ENCODE data around the gene NR4A2. TPM values are rescaled to one million over a fixed set of nuclear protein-coding genes. Genes with fewer than 3 reads are reported as not detected.

The NR4A2 gene
- total RNA-seq, 4 donors from 2014 or later: 0.83 to 15.9 (median 3.4) TPM

DNA sequence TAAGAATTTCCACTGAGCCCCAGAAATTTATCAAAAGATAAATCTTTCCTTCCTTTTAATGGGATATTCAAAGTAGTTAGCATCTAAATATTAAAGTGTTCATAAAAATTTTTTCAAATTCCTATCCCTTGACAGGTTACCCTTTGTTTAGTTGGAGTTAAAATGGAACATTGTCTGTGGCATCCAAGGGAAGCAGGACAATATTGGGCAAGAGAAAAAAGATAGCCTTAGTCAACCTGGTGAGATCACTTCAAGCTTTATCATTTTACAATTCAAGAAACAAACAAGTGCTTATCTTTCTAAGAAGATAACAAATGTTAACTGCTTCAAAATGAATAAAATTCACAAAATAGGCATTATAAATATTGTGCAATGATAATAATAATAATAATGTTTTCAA lies 21.7 kb downstream of the NR4A2 start:
- intact Hi-C loops (cut with DNase I; ENCODE audit: low total_unique reads): no loop called here

DNA sequence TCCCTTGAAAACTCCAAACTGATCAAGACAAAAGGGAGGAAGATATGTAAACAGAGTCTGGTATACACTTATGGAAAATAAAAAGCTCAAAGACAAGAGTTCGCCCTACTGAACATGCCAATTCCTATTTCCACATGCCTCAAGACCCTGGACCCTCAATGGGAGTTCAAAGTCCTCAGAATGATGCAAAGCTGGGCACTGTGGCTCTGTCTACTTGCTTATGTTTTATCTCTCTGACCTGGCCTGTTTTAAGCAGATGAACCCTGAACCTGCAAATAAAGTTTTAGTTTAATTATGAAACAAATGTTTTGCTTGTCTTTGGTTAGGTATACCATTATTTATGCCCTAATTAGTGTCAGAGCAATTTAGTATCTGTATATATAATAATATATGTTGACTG lies 22.6 kb downstream of the NR4A2 start:
- Histone ChIP-seq H3K9me3 (no peaks in the 10 kb centered on the region), H3K27ac (no peak overlapping the region), H3K4me3 (no peak overlapping the region), H3K27me3 (peaks cover 0 to 4% of the 10 kb centered on the region in 2 donors), H3K4me1 (no peaks in the 10 kb centered on the region), H3K36me3 (no peaks in the 10 kb centered on the region)
- no peak for TF ChIP-seq POLR2A (IDR thresholded peaks at IDR 0.05)
- TF ChIP-seq, protein P1, sequence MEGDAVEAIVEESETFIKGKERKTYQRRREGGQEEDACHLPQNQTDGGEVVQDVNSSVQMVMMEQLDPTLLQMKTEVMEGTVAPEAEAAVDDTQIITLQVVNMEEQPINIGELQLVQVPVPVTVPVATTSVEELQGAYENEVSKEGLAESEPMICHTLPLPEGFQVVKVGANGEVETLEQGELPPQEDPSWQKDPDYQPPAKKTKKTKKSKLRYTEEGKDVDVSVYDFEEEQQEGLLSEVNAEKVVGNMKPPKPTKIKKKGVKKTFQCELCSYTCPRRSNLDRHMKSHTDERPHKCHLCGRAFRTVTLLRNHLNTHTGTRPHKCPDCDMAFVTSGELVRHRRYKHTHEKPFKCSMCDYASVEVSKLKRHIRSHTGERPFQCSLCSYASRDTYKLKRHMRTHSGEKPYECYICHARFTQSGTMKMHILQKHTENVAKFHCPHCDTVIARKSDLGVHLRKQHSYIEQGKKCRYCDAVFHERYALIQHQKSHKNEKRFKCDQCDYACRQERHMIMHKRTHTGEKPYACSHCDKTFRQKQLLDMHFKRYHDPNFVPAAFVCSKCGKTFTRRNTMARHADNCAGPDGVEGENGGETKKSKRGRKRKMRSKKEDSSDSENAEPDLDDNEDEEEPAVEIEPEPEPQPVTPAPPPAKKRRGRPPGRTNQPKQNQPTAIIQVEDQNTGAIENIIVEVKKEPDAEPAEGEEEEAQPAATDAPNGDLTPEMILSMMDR (IDR thresholded peaks at IDR 0.05): no peak
- DNase-seq: no peak
- intact Hi-C loops (cut with DNase I; ENCODE audit: low total_unique reads): no loop called here

More for the DNA sequence above, 21.7 kb downstream of the NR4A2 start:
- no peaks in the 10 kb centered on the region for H3K9me3 ChIP-seq
- no peaks in the 10 kb centered on the region for H3K4me1 ChIP-seq
- TF ChIP-seq POLR2A (IDR thresholded peaks at IDR 0.05): no peak
- TF ChIP-seq, protein P1 (IDR thresholded peaks at IDR 0.05): no peak
- no peak overlapping the region for H3K4me3 ChIP-seq
- no peak overlapping the region for H3K27ac ChIP-seq
- H3K27me3 ChIP-seq: peaks cover 0 to 4% of the 10 kb centered on the region in 2 donors
- no peaks in the 10 kb centered on the region for H3K36me3 ChIP-seq
- DNase-seq: no peak

DNA sequence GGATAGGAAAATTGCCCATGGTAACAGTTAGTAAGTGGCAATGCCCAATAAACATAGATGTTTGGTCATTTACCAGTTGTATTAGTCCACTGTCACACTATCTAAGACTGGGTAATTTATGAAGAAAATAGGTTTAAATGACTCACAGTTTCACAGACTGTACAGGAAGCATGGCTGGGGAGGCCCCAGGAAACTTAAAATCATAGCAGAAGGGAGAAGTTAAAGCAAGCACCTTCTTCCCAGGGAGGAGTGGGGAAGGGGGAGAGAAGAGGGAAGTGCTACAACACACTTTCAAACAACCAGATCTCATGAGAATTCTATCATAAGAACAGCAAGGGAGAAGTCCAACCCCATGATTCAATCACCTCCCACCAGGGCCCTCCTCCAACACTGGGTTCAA lies 23.4 kb downstream of the NR4A2 start:
- intact Hi-C loops (cut with DNase I; ENCODE audit: low total_unique reads): no loop called here
- no peak overlapping the region for H3K4me3 ChIP-seq
- TF ChIP-seq, protein P1 (IDR thresholded peaks at IDR 0.05): no peak
- TF ChIP-seq POLR2A (IDR thresholded peaks at IDR 0.05): no peak

DNA sequence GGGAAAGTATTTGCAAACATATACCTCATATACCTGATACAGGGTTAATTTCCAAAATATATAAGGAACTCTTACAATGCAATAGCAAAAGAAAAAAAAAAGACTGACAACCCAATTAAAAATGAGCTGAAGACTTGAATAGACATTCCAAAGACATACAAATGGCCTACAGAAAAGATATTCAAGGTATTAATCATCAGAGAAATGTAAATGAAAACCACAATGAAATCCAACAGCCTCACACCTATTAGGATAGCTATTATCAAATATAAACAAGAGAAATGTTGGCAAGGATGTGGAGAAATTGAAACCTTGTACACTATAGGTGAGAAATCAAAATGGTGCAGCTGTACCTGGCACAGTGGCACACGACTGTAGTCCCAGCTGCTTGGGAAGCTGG lies 25.7 kb downstream of the NR4A2 start:
- intact Hi-C loops (cut with DNase I; ENCODE audit: low total_unique reads): no loop called here
- no peaks in the 10 kb centered on the region for H3K27me3 ChIP-seq
- TF ChIP-seq, protein P1 (IDR thresholded peaks at IDR 0.05): no peak
- TF ChIP-seq POLR2A (IDR thresholded peaks at IDR 0.05): no peak

More for the DNA sequence above, 23.4 kb downstream of the NR4A2 start:
- no peaks in the 10 kb centered on the region for H3K4me1 ChIP-seq
- DNase-seq: no peak
- peaks cover 0 to 2% of the 10 kb centered on the region in 2 donors for H3K27me3 ChIP-seq
- H3K27ac ChIP-seq: no peak overlapping the region
- no peaks in the 10 kb centered on the region for H3K36me3 ChIP-seq
- no peaks in the 10 kb centered on the region for H3K9me3 ChIP-seq

DNA sequence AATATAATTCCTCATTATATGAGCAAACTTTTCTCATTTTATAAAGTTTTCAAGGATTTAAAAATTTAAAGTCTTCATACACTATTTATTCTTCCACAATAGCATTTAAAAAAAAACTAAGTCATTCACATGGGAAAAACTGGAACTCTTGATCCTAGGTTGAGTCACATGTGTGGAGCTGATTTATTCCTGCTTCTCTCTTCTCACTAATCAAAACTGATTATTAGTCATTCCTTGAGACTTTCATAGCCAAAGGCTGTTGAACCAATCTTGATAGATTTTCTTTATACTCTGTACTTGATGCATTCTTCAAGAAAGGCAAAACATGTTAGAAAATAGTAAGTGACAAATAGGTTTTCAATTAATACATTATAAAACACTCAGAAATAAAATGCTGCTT lies 27.4 kb downstream of the NR4A2 start:
- Histone ChIP-seq H3K4me1 (no peaks in the 10 kb centered on the region), H3K36me3 (no peaks in the 10 kb centered on the region), H3K27ac (no peak overlapping the region), H3K27me3 (no peaks in the 10 kb centered on the region), H3K9me3 (no peaks in the 10 kb centered on the region), H3K4me3 (no peak overlapping the region)
- intact Hi-C loops (cut with DNase I; ENCODE audit: low total_unique reads): no loop called here
- DNase-seq: no peak
- TF ChIP-seq, protein P1 (IDR thresholded peaks at IDR 0.05): no peak
- no peak for TF ChIP-seq POLR2A (IDR thresholded peaks at IDR 0.05)

More for the DNA sequence above, 25.7 kb downstream of the NR4A2 start:
- DNase-seq: no peak
- no peak overlapping the region for H3K27ac ChIP-seq
- no peaks in the 10 kb centered on the region for H3K36me3 ChIP-seq
- H3K9me3 ChIP-seq: no peaks in the 10 kb centered on the region
- no peaks in the 10 kb centered on the region for H3K4me1 ChIP-seq
- H3K4me3 ChIP-seq: no peak overlapping the region
